Neural cell (in vitro differentiated cells): ENCODE data around the gene NEURL3. TPM values are rescaled to one million over a fixed set of nuclear protein-coding genes. Genes with fewer than 3 reads are reported as not detected.

Experiments used
- H2AFZ ChIP-seq: fragments of 200-600, 300-800 bp; sonication (generic), shearing (Covaris generic); 2 replicates; pipeline ENCODE4 v1.6.0; 2014; ENCODE audit warnings: low read depth, mild to moderate bottlenecking, antibody characterized with exemption, low read length, moderate library complexity
- H3F3A ChIP-seq: fragments of 200-600 bp; shearing (Covaris generic); 2 replicates; pipeline ENCODE4 v1.6.1; 2016; ENCODE audit warnings: mild to moderate bottlenecking, moderate library complexity, mixed read lengths, antibody characterized with exemption, low read length; ENCODE audit not compliant: insufficient read depth, poor library complexity, severe bottlenecking
- H3K27ac ChIP-seq: fragments of 200-600, 300-800 bp; sonication (generic), shearing (Covaris generic); 2 replicates; pipeline ENCODE4 v1.5.1; 2014; ENCODE audit warnings: mild to moderate bottlenecking, low read length, moderate library complexity
- H3K27me3 ChIP-seq: fragments of 300-800, 200-600 bp; sonication (generic), shearing (Covaris generic); 2 replicates; pipeline ENCODE4 v1.6.0; 2014; ENCODE audit warnings: mild to moderate bottlenecking, low read depth, low read length, moderate library complexity; ENCODE audit not compliant: insufficient read depth
- H3K36me3 ChIP-seq: fragments of 300-800, 200-600 bp; sonication (generic), shearing (Covaris generic); 2 replicates; pipeline ENCODE4 v1.5.1; 2014; ENCODE audit warnings: mild to moderate bottlenecking, antibody characterized with exemption, low read length, moderate library complexity; ENCODE audit not compliant: insufficient read depth
- H3K4me2 ChIP-seq: fragments of 300-800, 200-600 bp; sonication (generic), shearing (Covaris generic); 2 replicates; pipeline ENCODE4 v1.6.0; 2014; ENCODE audit warnings: mild to moderate bottlenecking, low read length
- H3K4me3 ChIP-seq: fragments of 300-800, 200-600 bp; sonication (generic), shearing (Covaris generic); 2 replicates; pipeline ENCODE4 v1.5.1; 2014; ENCODE audit warnings: mild to moderate bottlenecking, low read length, moderate library complexity
- H3K79me2 ChIP-seq: fragments of 200-600 bp; shearing (Covaris generic); replicated peaks from 2 replicates; pipeline ENCODE4 v1.6.0; 2014; ENCODE audit warnings: mild to moderate bottlenecking, low read length, moderate library complexity; ENCODE audit not compliant: insufficient read depth
- H3K9ac ChIP-seq: fragments of 300-800, 200-600 bp; sonication (generic), shearing (Covaris generic); 2 replicates; pipeline ENCODE4 v1.6.1; 2016; ENCODE audit warnings: mild to moderate bottlenecking, low read length, mixed read lengths
- H3K9me2 ChIP-seq: fragments of 200-600 bp; shearing (Covaris generic); 2 replicates; pipeline ENCODE4 v1.6.1; 2016; ENCODE audit warnings: mild to moderate bottlenecking, low read length, mixed read lengths; ENCODE audit not compliant: insufficient read depth
- H3K9me3 ChIP-seq: fragments of 200-600, 300-800 bp; sonication (generic), shearing (Covaris generic); 2 replicates; pipeline ENCODE4 v1.6.1; 2016; ENCODE audit warnings: mild to moderate bottlenecking, mixed run types, low read length, moderate library complexity, mixed read lengths
- H4K20me1 ChIP-seq: fragments of 200-600 bp; shearing (Covaris generic); 2 replicates; pipeline ENCODE4 v1.6.1; 2016; ENCODE audit warnings: mild to moderate bottlenecking, mixed run types; ENCODE audit not compliant: insufficient read depth
- EP300 ChIP-seq: fragments of 450-650 bp; conservative IDR thresholded peaks from 2 replicates; pipeline ENCODE4 v1.6.1; 2014; ENCODE audit warnings: antibody characterized with exemption, mild to moderate bottlenecking, moderate library complexity; ENCODE audit not compliant: poor library complexity, severe bottlenecking
- EZH2 ChIP-seq: fragments of 200-600, 300-800 bp; shearing (Covaris generic), sonication (generic); IDR thresholded peaks from 2 replicates; pipeline ENCODE4 v1.6.1; 2014; ENCODE audit warnings: antibody characterized with exemption, low read length, borderline replicate concordance, mild to moderate bottlenecking; ENCODE audit not compliant: insufficient read depth, poor library complexity, severe bottlenecking
- MXI1 ChIP-seq: fragments of 450-650 bp; conservative IDR thresholded peaks from 2 replicates; pipeline ENCODE4 v1.6.1; 2014; ENCODE audit warnings: antibody characterized with exemption, mild to moderate bottlenecking; ENCODE audit not compliant: poor library complexity, severe bottlenecking
- POLR2AphosphoS5 ChIP-seq: IDR thresholded peaks from 2 replicates; pipeline ENCODE4 v1.6.1; 2012
- RAD21 ChIP-seq: fragments of 450-650 bp; conservative IDR thresholded peaks from 2 replicates; pipeline ENCODE4 v1.6.1; 2014; ENCODE audit warnings: antibody characterized with exemption, mild to moderate bottlenecking, moderate library complexity
- SMC3 ChIP-seq: fragments of 450-650 bp; conservative IDR thresholded peaks from 2 replicates; pipeline ENCODE4 v1.6.1; 2014; ENCODE audit warnings: antibody characterized with exemption, mild to moderate bottlenecking, moderate library complexity; ENCODE audit not compliant: poor library complexity
- TAF1 ChIP-seq: IDR thresholded peaks from 2 replicates; pipeline ENCODE4 v1.6.1; 2012; ENCODE audit warnings: low read depth
- polyA plus RNA-seq: library from polyadenylated mRNA; depleted of rRNA; stranded (reverse); fragments of >200 nt; gene quantifications from 2 replicates; pipeline ENCODE4 v1.2.3, GENCODE V29; 2014
- TF ChIP-seq, protein P1 (sequence below): IDR thresholded peaks from 2 replicates; pipeline ENCODE4 v1.6.1; 2012; ENCODE audit warnings: borderline replicate concordance
- TF ChIP-seq, protein P2 (sequence below): fragments of 450-650 bp; IDR thresholded peaks from 2 replicates; pipeline ENCODE4 v1.5.1; 2014; ENCODE audit warnings: antibody characterized with exemption, mild to moderate bottlenecking, moderate library complexity; ENCODE audit not compliant: poor library complexity, severe bottlenecking

Gene NEURL3
- polyA plus RNA-seq, 1 donor from 2014 or later, result not detected

DNA sequence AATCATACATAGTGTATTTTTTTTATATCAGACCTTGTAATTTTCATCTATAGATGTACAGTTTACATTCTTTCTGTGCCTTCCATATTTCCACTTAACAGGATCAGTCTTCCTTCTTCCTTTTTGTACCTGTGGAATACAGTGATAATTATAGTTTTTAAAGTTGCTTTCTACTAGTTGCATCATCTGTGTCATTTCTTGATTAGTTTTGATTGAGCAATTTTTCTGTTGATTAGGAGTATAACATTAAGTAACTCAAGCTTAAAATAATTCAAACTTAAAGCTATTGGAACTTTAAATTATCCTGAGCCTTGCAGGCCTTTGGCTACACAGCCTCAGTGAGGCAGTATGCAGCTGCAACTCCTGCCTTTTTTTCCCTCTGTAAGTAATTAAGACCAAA, 57.4 kb downstream of the NEURL3 start:
- no peak for TF ChIP-seq POLR2AphosphoS5
- TF ChIP-seq EZH2, result no peak
- TF ChIP-seq, protein P1, sequence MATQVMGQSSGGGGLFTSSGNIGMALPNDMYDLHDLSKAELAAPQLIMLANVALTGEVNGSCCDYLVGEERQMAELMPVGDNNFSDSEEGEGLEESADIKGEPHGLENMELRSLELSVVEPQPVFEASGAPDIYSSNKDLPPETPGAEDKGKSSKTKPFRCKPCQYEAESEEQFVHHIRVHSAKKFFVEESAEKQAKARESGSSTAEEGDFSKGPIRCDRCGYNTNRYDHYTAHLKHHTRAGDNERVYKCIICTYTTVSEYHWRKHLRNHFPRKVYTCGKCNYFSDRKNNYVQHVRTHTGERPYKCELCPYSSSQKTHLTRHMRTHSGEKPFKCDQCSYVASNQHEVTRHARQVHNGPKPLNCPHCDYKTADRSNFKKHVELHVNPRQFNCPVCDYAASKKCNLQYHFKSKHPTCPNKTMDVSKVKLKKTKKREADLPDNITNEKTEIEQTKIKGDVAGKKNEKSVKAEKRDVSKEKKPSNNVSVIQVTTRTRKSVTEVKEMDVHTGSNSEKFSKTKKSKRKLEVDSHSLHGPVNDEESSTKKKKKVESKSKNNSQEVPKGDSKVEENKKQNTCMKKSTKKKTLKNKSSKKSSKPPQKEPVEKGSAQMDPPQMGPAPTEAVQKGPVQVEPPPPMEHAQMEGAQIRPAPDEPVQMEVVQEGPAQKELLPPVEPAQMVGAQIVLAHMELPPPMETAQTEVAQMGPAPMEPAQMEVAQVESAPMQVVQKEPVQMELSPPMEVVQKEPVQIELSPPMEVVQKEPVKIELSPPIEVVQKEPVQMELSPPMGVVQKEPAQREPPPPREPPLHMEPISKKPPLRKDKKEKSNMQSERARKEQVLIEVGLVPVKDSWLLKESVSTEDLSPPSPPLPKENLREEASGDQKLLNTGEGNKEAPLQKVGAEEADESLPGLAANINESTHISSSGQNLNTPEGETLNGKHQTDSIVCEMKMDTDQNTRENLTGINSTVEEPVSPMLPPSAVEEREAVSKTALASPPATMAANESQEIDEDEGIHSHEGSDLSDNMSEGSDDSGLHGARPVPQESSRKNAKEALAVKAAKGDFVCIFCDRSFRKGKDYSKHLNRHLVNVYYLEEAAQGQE, result no peak
- TF ChIP-seq MXI1, result no peak
- no peak for TF ChIP-seq EP300
- no peak for TF ChIP-seq RAD21
- TF ChIP-seq TAF1, result no peak
- TF ChIP-seq, protein P2, sequence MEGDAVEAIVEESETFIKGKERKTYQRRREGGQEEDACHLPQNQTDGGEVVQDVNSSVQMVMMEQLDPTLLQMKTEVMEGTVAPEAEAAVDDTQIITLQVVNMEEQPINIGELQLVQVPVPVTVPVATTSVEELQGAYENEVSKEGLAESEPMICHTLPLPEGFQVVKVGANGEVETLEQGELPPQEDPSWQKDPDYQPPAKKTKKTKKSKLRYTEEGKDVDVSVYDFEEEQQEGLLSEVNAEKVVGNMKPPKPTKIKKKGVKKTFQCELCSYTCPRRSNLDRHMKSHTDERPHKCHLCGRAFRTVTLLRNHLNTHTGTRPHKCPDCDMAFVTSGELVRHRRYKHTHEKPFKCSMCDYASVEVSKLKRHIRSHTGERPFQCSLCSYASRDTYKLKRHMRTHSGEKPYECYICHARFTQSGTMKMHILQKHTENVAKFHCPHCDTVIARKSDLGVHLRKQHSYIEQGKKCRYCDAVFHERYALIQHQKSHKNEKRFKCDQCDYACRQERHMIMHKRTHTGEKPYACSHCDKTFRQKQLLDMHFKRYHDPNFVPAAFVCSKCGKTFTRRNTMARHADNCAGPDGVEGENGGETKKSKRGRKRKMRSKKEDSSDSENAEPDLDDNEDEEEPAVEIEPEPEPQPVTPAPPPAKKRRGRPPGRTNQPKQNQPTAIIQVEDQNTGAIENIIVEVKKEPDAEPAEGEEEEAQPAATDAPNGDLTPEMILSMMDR, result no peak
- no peak for TF ChIP-seq SMC3

More for the DNA sequence above, 57.4 kb downstream of the NEURL3 start:
- no peak overlapping the region for H3K4me3 ChIP-seq
- H3K9me2 ChIP-seq, result no peaks in the 10 kb centered on the region
- no peaks in the 10 kb centered on the region for H3K9me3 ChIP-seq
- H4K20me1 ChIP-seq, result no peaks in the 10 kb centered on the region
- no peaks in the 10 kb centered on the region for H3F3A ChIP-seq
- no peaks in the 10 kb centered on the region for H3K36me3 ChIP-seq
- no peak overlapping the region for H2AFZ ChIP-seq
- no peak overlapping the region for H3K27ac ChIP-seq
- H3K9ac ChIP-seq, result no peak overlapping the region
- H3K27me3 ChIP-seq, result no peaks in the 10 kb centered on the region
- no peaks in the 10 kb centered on the region for H3K79me2 ChIP-seq
- no peak overlapping the region for H3K4me2 ChIP-seq

Other genes starting within 250 kb of the NEURL3 start
- 19.1 and 21.4 TPM in 2 replicates for gene TMEM127, start 239.4 kb downstream of the NEURL3 start, polyA plus RNA-seq
- 182 and 188 TPM in 2 replicates for gene CIAO1, start 239.1 kb downstream of the NEURL3 start, polyA plus RNA-seq
- 70.4 and 75.7 TPM in 2 replicates for gene SNRNP200, start 199.8 kb downstream of the NEURL3 start, polyA plus RNA-seq
- gene ITPRIPL1, start 180.0 kb downstream of the NEURL3 start, polyA plus RNA-seq, result not detected in 2 replicates
- 0.82 and 2.7 TPM in 2 replicates for gene NCAPH, start 169.6 kb downstream of the NEURL3 start, polyA plus RNA-seq
- 0.36 TPM in 1 of 2 replicates, not detected in the other for gene ARID5A, start 31.4 kb upstream of the NEURL3 start, polyA plus RNA-seq
- gene KANSL3, start 133.0 kb upstream of the NEURL3 start, polyA plus RNA-seq, result 37.7 and 42.5 TPM in 2 replicates
- 0.28 and 0.30 TPM in 2 replicates for gene FER1L5, start 137.4 kb upstream of the NEURL3 start, polyA plus RNA-seq
- 34.1 and 41.3 TPM in 2 replicates for gene LMAN2L, start 234.7 kb upstream of the NEURL3 start, polyA plus RNA-seq